ENCODE data around the gene GABRR3. TPM values are rescaled to one million over a fixed set of nuclear protein-coding genes. Genes with fewer than 3 reads are reported as not detected.

GABRR3 gene
- total and polyA plus RNA-seq, 2 experiments from 2014 or later = not detected

GRCh38 chr3:98039322-98040024 is 4.4 kb upstream of the GABRR3 start:
- DNase-seq (ENCODE audit: low read depth in 1 of 2, low spot score in 1 of 2) = peak; percentile 75 to 89

DNA sequence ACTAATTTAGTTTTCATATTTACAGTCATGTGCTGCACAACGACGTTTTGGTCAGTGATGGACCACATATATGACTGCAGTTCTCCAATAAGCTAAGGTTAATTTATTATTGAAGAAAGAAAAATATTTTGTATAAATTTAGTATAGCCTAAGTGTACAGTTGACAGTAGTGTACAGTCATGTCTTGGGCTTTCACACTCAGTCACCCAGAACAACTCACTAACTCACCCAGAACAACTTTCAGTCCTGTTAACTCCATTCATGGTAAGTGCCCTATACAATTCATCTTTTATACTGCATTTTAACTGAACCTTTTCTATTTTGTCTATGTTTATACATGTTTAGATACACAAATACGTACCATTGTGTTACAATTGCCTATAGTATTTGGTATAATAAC is 3.8 kb upstream of the GABRR3 start:
- H3K27ac ChIP-seq = no peak overlapping the region
- no peaks in the 10 kb centered on the region for H3K9me3 ChIP-seq (ENCODE audit: low read depth)
- H3K27me3 ChIP-seq = peaks cover under 1% of the 10 kb centered on the region
- H3K4me1 ChIP-seq (ENCODE audit: low read depth) = no peaks in the 10 kb centered on the region
- no peak overlapping the region for H3K4me3 ChIP-seq
- DNase-seq (ENCODE audit: low read depth in 1 of 2, low spot score in 1 of 2) = no peak
- H3K36me3 ChIP-seq = no peaks in the 10 kb centered on the region
- TF ChIP-seq, protein P1, sequence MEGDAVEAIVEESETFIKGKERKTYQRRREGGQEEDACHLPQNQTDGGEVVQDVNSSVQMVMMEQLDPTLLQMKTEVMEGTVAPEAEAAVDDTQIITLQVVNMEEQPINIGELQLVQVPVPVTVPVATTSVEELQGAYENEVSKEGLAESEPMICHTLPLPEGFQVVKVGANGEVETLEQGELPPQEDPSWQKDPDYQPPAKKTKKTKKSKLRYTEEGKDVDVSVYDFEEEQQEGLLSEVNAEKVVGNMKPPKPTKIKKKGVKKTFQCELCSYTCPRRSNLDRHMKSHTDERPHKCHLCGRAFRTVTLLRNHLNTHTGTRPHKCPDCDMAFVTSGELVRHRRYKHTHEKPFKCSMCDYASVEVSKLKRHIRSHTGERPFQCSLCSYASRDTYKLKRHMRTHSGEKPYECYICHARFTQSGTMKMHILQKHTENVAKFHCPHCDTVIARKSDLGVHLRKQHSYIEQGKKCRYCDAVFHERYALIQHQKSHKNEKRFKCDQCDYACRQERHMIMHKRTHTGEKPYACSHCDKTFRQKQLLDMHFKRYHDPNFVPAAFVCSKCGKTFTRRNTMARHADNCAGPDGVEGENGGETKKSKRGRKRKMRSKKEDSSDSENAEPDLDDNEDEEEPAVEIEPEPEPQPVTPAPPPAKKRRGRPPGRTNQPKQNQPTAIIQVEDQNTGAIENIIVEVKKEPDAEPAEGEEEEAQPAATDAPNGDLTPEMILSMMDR (IDR thresholded peaks at IDR 0.05; ENCODE audit: low read depth, low read length) = no peak

More at GRCh38 chr3:98039322-98040024, 4.4 kb upstream of the GABRR3 start:
- peak overlapping the region; percentile 34 for H3K4me3 ChIP-seq
- H3K4me1 ChIP-seq (ENCODE audit: low read depth) = no peaks in the 10 kb centered on the region
- TF ChIP-seq, protein P1 (IDR thresholded peaks at IDR 0.05; ENCODE audit: low read depth, low read length) = peak; percentile 90
- H3K36me3 ChIP-seq = no peaks in the 10 kb centered on the region
- no peaks in the 10 kb centered on the region for H3K9me3 ChIP-seq (ENCODE audit: low read depth)
- no peaks in the 10 kb centered on the region for H3K27me3 ChIP-seq
- H3K27ac ChIP-seq = no peak overlapping the region

DNA sequence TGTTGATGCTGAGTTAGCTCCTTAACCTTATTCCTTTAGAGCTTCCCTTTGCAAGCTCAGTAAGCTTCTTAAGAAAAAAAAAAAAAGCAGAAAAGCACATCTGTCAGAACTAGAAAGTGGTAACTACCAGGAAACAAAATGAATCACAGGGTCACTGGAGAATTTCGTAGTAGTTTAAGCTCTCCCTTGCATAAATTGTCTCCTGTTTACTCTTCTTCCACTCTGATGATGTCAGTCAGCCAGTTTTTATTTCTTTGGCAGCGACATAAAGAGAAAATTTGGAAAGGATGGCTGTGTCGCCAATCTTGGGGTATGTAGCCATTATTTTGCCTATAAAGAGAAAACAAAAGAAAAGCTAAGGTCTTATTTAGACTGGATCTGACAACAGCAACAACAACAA is 3.2 kb upstream of the GABRR3 start:
- Histone ChIP-seq H3K36me3 (no peaks in the 10 kb centered on the region), H3K4me1 (ENCODE audit: low read depth) (no peaks in the 10 kb centered on the region), H3K9me3 (ENCODE audit: low read depth) (no peaks in the 10 kb centered on the region), H3K27ac (no peak overlapping the region), H3K4me3 (no peak overlapping the region), H3K27me3 (peaks cover 3% of the 10 kb centered on the region)
- DNase-seq (ENCODE audit: low read depth in 1 of 2, low spot score in 1 of 2) = peak in 1 of 2 donors; percentile 10
- TF ChIP-seq, protein P1 (IDR thresholded peaks at IDR 0.05; ENCODE audit: low read depth, low read length) = no peak

DNA sequence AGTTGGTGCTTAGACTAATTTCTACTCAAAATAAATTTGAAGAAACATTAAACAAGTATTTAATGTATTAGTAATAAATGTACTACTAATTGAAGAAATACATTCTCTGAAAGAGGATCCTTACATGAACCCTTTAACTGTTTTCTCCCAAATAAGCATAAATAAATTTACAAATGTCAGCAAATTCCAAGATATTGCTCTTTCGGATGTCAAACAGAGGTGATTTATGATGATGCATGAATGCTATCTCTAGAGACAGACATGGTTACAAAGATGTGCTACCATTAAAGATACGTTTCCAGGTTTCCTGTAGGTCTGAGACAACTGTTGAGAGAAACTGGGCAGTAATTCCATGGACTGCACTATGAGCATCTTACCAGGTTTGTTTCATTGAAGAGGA is 629 bp downstream of the GABRR3 start:
- Histone ChIP-seq H3K27ac (no peak overlapping the region), H3K4me1 (ENCODE audit: low read depth) (peaks cover 10% of the 10 kb centered on the region), H3K36me3 (no peaks in the 10 kb centered on the region), H3K4me3 (no peak overlapping the region), H3K27me3 (peaks cover 3% of the 10 kb centered on the region), H3K9me3 (ENCODE audit: low read depth) (no peaks in the 10 kb centered on the region)
- TF ChIP-seq, protein P1 (IDR thresholded peaks at IDR 0.05; ENCODE audit: low read depth, low read length) = no peak
- DNase-seq (ENCODE audit: low read depth in 1 of 2, low spot score in 1 of 2) = no peak

- Histone ChIP-seq H3K4me1 (ENCODE audit: low read depth) (peaks cover 10% of the 10 kb centered on the region), H3K27ac (no peak overlapping the region), H3K36me3 (no peaks in the 10 kb centered on the region), H3K27me3 (peaks cover 3% of the 10 kb centered on the region), H3K4me3 (no peak overlapping the region), H3K9me3 (ENCODE audit: low read depth) (no peaks in the 10 kb centered on the region)
- no peak for DNase-seq (ENCODE audit: low read depth in 1 of 2, low spot score in 1 of 2)
- TF ChIP-seq, protein P1 (IDR thresholded peaks at IDR 0.05; ENCODE audit: low read depth, low read length) = no peak
Measured at GRCh38 chr3:98034036-98034435, 1.1 kb downstream of the GABRR3 start.
